NCI-H510A treated with DMSO at 0.1 percent for 48 hours (cell line): Measurements from ENCODE around the gene SEMA4F.

Experiments
- DNase-seq: peaks from one replicate; lab custom pipeline; 2025; lab: John Stamatoyannopoulos, UW

Gene SEMA4F

GRCh38 chr2:74668087-74668486, 14.0 kb downstream of the SEMA4F start:
- no peak for DNase-seq

DNA sequence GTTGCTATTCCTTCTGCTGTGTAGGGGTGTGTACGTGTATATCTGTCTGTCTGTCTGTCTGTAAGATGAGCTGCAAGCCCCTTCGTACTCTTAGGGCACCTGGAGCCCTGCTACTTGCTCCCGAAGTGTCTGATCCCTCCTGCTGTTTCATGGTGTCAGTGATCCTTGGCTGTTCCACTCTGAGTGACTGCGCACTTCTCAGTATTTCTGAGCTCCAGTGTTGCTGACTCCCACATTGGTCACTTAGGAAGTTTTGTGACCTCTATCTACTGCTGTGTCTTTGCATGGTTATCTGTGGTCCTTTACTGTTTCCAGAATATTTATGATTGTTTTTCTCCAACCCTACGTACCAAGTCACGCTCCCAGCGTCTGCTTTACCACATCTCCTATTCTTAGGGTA, 16.2 kb downstream of the SEMA4F start:
- DNase-seq = no peak

- DNase-seq = no peak
These were observed 17.4 kb downstream of the SEMA4F start for GRCh38 chr2:74671479-74671878.

DNA sequence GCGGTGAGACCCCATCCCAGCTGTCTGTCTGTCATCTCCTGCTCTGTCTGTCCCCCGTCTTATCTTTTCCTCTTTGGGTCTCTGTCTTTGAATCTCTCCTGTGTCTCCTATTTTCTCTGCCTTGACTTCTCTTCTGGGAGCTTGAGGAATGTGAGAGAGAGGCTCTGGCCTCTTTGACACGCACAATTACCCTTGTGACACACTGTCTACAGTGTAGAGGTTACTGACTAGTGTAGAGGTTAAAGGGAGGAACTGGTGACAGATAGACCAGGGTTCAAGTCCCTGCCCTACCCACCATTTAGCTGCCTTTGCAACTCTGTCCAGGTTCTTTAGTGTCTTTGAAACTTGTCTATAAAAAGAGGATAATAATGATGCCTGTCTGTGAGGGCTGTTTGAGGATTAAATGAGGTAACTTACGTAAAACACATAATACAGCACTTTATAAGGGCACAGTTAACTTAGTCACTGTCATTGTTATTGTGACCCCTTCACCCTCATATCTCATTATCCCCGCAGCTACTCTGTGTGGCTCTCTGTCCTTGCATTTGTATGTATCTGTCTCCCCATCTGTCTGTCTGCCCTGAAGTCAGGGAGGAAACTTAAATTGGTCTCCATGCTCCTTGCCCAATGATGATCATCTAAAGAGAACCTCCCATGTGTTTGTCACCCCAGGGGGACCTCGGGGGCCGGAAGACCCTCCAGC, 19.9 kb downstream of the SEMA4F start:
- DNase-seq = no peak

DNA sequence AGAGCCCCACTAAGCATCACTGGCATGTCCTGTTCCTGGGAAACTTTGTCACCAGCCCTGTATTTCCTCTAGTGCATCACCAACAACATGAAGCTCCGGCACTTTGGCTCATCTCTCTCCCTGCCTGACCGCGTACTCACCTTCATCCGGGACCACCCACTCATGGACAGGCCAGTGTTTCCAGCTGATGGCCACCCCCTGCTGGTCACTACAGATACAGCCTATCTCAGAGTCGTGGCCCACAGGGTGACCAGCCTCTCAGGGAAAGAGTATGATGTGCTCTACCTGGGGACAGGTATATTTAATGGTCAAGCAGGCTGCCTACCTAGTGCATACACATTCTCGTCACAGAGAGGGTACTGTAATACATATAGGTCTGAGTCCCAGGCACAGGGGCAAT, 21.0 kb downstream of the SEMA4F start:
- DNase-seq = no peak

- DNase-seq = no peak
These were observed 22.3 kb downstream of the SEMA4F start for GRCh38 chr2:74676331-74676730.

DNA sequence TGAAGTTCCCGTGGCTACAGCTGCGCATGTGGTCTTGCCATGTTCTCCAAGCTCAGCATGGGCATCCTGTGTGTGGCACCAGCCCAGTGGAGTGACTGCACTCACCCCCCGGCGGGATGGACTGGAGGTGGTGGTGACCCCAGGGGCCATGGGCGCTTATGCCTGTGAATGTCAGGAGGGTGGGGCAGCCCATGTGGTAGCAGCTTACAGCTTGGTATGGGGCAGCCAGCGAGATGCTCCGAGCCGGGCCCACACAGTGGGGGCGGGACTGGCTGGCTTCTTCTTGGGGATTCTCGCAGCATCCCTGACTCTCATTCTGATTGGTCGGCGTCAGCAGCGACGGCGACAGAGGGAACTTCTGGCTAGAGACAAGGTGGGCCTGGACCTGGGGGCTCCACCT, 25.6 kb downstream of the SEMA4F start:
- no peak for DNase-seq

- DNase-seq = no peak
These were observed 28.5 kb downstream of the SEMA4F start for GRCh38 chr2:74682501-74682900.

DNA sequence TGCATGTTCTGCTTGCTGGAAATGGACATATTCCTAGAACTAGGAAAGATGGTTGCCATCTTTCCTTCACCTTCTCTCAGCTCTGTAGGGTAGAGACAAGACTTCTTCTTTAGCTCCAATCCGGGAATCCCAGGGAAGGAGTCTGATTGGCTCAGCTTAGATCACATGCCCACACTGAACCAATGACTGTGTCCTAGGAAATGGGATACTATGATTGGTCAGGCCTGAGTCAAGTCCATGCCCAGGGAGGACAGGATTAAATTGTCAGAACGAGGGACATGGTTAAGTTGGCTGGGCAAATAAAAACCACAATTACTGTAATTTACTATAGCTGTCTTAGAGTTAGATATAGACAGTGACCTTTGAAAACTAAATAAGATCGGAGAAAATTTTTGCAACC, 31.4 kb downstream of the SEMA4F start:
- no peak for DNase-seq

DNA sequence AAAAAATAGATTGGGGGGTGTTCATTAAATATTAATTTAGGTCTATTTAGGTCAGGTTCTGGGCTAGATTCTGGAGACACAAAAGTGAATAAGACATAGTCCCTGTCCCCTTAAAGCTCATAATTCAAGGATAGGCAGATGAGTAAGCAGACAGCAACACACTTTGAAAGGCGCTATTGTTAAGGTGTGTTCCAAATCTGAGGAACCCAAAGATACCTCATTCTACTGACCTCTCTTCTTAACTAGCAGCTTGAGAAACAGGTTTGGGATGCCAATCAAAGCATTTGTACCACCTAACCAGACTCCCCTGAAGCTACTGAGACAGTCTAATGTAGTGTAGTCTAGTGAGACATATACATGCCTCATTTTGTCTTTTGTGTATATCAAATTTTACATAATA, 34.8 kb downstream of the SEMA4F start:
- no peak for DNase-seq

- DNase-seq = no peak
These were observed 35.6 kb downstream of the SEMA4F start for GRCh38 chr2:74689671-74690070.

DNA sequence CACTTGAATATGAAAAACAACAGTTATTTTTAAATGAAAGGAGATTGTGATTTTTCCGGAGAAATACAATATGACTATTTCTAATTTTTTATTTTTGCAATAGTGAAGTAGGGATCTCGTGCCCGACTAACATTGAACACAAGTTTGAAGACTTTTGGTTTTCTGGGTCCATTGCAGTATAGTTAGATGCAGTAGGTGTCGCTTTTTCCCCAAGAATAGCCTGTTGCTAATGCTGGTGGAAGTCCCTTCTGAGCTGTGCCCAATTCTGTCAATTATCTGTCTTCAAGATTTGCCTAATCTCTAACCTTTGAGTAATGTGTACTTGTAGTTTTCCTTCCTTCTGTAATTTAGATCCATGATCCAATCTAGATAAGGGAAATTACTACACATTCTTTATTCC, 36.5 kb downstream of the SEMA4F start:
- DNase-seq = peak; percentile 54

DNA sequence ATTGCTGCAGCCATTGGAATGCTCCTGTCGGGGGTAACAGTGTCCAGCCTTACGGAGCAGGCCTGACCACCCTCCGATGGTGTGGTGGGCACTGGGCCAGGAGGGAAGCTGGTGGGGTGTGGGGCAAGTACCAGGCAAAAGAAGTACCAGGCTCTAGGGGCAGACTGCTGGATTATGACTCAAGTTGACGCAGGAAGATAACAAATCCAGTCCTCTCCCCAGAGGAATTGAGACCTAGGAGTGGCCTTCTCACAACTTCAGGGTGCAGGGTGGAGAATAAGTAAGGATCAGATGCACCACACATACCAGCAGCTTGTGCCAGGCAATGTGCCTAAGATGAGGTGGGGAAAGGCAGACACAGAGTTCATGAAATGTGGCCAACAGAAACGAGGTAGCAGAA, 37.9 kb downstream of the SEMA4F start:
- DNase-seq = no peak

DNA sequence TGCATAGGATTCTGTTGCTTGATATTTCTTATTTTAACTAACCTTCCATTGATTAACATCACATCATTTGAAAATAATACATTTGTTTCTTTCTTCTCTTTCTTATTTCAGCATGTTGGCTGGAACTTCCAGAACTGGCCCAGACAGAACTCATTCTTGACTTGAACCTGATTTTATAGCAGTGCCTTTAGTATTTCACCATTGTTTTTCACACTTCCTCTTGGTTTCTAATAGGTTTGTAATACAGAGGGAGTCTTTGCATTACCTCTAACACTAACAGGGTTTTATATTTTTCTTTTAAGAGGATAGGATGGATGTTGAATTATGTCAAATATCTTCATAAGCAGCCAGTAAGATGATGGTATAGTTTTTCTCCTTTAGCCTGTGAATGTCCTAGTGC, 39.2 kb downstream of the SEMA4F start:
- DNase-seq = no peak

DNA sequence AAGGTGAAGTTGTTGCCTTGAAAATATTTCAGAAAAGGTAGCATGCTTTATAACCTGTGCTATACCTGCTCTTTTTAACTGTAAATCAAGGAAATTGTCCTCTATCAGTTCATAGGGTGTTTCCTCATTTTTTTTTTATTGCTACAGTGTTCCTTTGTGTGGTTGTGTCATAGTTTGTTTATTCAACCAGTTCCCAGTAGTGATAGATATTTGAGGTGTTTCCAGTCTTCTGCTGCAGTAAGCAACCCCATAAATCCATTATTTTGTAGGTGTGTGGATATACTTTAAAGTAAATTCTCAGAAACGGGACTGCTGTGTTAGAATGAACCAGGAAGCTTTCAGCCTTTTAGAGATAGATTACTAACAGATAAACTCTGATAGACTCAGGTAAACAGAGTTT, 39.6 kb downstream of the SEMA4F start:
- DNase-seq = no peak

GRCh38 chr2:74694281-74694680, 40.2 kb downstream of the SEMA4F start:
- no peak for DNase-seq

DNA sequence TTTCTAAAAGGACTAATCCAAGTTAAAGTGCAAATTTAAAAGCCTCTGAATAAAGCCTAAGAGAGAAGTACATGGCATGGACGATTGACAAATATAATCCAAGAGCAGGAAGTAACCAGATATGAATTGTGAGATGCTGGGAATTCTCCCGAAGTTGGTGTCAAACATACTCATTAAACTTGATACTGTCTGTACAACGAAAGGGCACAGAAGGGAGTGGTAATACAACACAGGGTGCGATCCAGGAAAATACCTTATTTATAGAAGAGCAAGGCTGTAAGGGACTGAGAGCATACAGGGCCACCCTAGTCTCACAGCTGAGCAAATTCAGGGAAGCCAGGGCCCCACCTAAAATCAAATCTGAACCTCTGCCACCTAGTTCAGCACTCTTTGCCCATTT, 41.6 kb downstream of the SEMA4F start:
- DNase-seq = no peak

- no peak for DNase-seq
These were observed 42.8 kb downstream of the SEMA4F start for GRCh38 chr2:74696829-74697228.

DNA sequence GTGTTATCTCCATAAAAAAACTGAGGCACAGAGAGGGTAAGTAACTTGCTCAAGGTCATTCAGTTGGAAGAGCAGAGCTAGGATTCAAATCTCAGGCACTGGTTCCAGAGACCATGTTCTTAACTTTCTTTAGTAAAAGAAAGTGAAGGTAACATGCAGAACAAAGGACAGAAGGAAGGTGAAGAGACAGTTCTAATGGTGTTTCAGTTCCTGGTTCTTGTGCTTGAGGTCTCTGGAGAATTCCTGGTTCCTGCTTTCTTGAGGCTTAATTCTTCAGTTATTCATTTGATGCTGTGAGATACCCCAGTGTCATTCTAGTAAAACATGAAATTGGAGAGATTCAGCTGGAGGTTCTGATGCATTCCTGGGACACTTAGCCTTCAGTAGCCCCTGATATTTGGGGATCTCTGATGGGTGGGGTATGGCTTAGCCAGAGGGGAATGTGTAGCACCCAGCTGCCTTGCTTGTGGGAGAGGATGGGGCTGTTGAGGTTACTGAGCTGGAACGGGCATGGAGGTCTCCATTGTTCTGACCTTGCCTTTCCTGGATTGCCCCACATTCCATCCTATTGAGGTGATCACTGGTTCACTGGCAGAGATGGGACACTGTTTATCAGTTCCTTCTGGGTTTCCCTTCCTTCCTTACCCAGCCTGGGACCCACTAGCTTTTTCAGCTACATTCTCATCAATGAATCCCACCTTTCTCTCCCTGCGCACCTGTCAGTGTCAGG, 46.8 kb downstream of the SEMA4F start:
- DNase-seq = no peak

- peak; percentile 20 for DNase-seq
These were observed 48.1 kb downstream of the SEMA4F start for GRCh38 chr2:74702001-74702715.

DNA sequence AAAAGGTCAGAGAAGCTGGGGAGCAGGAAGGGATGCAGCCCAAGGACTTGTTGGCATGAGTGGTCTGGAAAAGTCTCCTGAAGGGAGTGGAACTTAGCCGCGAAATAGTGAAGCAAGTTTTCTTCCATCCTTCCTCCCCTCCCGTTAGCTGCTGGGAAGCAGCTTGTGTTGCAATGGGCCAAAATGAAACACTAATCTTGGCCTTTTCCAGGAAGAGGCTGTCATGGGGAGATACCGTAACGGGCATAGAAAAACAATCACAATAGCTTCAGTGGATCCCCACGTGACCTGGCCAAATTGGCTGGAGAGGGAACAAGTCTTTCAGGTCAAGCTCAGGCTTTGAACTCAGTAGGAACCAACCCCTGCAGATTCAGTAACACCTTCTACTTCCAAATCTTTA, 49.3 kb downstream of the SEMA4F start:
- no peak for DNase-seq

GRCh38 chr2:74704216-74704615, 50.2 kb downstream of the SEMA4F start:
- DNase-seq = no peak

DNA sequence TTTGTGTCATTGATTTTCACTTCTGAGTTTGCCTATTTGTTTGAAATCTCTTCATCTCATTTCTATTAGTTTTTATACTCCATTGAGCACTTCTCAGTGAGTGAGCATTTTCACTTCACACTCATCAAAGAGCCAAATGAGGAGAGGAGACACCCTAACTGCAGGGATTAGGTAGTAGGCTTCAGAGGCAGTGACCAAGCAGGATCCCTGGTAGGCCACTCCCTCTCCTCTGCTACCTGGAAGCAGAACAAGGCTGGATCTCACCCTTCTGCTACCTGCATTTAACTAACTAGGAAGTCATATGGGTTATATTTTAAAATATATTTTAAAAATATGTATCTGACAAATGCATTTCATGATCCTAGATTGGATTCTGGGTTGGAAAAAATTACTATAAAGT, 52.7 kb downstream of the SEMA4F start:
- DNase-seq = no peak
